EL (cell line): ENCODE measurements around the gene RNASE12.
"Not testable (repeated sequence)": the region's sequence is repeated elsewhere in the genome, so short reads cannot be mapped to it uniquely, and the experiment has no call there.

Source experiments
- DNase-seq: peaks from one replicate; pipeline ENCODE4 v3.0.0-alpha.2; 2016

Gene RNASE12

DNA sequence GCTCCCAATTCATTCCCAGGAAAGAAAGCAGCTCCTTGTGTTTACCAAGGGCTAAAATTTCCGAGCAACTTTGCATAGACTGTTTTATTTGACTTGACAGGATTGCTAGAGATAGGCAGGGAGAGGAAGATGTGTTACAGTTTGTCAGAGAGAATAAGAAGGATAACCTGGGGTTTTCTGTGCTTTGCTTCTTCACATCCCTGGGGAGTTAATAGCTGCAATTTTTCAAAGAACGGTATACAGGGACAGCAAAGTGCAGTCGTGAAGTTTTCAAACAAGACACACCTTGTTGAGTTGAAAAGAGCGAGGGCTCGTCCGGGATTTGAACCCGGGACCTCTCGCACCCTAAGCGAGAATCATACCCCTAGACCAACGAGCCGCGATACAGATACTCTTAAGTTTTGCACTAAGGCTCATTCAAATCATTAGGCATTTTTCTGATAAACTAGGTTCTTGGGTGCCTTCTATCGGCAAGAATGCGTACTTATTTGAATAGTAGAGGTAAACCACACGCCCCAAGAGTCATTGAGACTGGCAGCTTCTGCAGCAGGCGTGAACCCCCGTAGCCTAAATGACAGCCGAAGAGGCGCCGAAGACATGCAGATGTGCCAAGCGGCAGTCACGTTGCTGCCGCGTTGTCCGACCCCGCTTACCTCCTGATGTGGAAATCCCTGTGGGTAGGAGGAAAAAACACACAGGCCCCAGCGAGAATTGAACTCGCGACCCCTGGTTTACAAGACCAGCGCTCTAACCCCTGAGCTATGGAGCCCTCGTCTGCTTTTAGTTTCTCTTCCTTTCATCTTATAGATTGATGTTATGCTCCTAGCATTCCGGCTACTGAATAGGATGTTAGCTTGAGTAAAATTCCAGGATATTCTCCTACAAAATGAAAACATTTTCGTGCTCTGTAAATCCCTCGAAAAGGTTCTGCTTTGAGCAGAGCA lies 22.2 kb upstream of the RNASE12 start:
- DNase-seq = peak; percentile 98

DNA sequence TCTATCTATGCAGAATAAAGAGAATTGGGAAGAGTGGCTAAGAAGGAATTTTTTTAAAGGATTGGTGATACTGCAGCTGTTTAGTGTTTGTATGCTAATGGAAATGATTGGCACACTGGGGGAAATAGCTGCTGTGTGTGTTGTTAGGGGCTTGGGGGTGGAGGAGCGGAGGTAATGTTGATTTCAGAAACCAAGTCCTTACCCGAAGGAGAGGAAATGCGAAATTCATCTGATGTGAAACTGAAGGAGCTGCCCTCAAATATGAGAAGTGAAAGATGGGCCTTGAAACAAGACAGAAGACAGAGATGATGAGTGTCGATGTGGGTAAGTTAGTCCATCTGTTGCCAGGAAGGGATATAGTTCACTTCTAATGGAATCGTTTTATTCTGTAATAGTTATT lies 21.2 kb upstream of the RNASE12 start:
- no peak for DNase-seq

DNA sequence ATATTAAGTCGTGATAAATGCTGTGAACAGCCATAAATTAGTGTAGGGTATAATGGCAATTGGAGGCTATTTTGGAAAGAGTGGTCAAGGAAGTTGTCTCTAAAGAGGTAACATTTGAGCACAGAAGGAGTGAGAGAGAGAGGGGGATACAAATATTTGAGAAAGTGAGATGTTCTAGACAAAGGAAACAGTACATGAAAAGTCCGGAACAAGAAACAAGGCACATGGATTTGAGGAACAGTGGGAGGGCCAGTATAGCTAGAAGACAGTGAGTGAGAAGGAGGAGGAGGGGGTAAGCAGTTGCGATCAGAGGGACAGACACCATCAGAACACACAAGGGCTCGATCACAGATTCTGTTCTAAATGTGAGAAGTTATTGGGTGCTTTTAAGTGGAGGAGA lies 20.1 kb upstream of the RNASE12 start:
- DNase-seq = no peak

DNA sequence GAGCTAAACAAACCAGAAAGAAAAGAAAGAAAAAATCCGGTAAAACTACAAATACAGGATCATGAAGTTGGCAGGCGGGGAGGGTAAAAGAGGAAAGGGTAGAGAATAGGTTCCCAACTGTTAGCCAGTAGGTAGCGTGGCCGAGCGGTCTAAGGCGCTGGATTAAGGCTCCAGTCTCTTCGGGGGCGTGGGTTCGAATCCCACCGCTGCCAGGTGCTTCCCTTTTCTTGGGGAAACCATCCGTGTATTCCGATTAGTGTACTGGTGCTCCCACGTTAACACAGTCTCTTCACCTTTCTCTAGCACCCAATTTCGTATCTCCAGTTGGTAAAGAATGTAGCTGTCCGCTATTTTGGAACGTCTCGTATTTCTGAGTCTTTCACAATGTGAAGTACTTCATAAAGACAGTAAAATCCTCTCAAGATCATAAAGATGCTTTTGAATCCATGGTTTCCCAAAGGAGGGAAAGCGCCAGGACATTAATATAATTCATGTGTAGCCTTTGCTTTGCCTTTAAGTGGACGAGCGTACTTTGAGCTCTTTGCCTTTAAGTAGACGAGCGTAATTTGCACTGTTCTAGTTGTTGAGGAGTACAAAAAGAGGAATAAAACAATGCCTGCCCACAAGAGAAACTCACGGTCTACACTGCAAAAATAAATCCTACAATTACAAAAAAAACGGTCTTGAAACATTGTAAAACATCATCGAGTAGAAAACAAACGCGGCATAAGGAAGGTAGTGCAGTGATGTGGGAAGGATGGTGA lies 19.0 kb upstream of the RNASE12 start:
- DNase-seq = peak; percentile 83

DNA sequence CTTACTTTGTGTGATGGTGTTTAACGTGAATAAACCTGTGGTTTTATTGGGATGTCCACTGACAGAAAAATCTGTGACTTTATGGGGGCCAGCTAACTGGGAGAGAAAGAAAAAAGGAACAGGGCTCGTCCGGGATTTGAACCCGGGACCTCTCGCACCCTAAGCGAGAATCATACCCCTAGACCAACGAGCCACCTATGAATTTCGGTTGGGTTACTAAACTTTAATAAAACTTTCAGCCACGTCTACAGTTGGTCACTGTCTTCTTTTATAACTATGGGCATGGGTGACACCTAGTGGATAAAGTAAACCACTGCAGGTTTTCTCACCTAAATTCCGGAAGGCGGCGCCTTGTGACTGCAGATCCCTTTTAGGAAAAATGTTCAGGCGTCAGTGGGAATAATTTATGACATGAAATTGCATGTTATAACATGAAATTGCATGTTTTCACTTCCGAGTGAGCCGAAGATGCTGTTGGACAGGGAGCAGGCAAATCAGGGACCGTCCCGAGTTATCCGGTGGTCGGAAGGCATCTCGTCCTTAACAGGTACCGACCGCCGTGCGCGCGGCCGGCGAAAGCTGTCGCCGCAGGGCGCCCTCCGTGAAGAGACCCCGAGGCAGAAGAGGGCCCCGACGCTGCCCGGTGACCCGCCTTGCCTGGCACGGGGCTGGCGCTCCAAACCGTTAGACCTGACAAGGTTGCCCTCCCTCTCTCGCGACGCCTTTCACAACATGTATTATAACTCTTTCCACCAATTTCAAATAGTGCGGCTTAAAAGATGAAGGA lies 18.2 kb upstream of the RNASE12 start:
- DNase-seq = peak; percentile 90

DNA sequence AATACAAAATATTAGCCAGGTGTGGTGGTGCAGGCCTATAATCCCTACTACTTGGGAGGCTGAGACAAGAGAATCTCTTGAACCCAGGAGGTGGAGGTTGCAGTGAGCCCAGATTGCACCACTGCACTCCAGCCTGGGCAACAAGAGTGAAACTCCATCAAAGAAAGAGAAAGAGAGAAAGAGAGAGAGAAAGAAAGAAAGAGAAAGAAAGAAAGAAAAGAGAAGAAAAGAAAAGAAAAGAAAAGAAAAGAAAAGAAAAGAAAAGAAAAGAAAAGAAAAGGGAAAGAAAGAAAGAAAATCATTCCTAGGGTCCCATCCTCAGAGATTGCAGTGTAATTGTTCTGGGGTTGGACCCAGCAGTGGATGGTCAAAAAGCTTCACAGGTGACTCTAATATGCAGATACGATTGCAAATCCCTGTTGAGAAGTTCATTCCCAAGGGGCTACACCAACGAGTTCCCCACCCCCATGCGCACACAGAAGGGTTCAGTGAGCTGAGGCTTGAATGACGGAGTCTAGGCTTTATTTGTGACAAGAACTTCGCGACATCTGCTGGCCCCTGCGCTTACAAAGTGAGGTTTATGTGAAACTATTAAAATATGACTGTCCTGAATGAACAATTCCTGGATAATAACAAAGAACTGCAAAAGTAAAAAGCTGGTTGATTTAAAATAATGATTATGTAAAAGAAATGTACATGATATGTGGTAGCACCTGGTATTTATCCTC lies 17.4 kb upstream of the RNASE12 start:
- no peak for DNase-seq

DNA sequence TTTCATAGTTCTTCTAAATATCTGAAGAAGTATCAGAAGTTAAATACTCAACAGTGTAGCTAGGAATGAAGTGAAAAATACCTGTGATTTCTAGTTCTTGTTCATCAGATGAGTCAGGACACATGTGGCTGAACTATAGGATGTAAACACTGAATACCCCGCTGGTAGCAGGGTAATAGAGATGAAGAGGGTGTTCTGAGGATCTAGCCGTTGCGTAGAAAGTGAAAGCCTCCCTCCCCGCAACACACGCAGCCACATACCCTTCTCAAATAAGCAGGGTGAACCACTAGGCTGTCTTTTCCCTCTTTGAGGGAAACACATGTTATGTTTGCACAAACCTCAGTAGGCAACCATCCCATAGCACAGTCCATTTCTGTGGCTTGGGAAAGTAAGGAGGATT lies 16.4 kb upstream of the RNASE12 start:
- no peak for DNase-seq

DNA sequence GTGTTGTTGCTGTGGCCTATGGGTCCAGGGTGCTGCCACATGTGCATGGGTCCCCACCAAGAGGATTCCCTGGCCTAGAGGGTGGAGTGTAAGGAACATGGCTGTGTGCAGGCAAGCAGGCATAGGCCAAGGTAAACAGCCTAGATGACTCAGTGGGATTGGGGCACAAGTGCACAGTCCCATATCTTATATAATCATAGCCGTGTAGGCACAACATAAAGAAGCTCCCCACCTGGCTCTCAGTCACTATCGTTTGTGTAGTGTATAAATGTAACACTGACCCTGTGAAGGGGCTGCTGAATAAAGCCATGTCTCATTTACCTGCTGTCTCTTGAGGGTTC lies 15.7 kb upstream of the RNASE12 start:
- no peak for DNase-seq

DNA sequence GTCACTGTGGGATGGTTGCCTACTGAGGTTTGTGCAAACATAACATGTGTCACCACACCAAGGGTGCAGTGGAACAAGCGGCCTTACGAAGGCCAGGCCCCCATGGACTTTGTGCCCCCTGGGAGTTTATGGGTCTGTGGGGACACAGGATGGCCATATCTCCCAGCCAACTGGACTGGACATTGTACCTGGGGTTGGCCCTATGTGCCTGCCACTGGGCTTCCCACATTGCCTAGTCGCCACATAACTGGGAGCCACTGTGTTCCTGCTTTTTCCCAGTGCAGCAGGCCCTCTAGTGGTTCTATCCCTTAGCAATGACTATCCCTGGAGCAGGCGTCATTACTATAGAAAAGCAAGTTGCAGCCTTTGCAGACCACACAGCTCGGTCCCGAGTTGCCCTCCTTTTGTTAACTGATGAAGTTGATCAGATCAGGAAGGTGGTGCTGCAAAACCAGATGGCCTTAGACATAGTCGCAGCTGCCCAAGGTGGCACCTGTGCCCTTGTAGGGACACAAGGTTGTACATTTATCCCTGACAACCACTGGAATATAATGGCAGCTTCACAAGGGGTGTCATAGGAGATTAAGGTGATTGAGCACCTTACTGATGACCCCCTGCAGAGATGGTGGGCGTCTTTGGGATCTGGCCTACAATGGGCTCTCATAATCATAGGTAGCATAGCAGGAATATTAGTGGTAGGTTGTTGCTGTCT lies 15.2 kb upstream of the RNASE12 start:
- peak; percentile 37 for DNase-seq

DNA sequence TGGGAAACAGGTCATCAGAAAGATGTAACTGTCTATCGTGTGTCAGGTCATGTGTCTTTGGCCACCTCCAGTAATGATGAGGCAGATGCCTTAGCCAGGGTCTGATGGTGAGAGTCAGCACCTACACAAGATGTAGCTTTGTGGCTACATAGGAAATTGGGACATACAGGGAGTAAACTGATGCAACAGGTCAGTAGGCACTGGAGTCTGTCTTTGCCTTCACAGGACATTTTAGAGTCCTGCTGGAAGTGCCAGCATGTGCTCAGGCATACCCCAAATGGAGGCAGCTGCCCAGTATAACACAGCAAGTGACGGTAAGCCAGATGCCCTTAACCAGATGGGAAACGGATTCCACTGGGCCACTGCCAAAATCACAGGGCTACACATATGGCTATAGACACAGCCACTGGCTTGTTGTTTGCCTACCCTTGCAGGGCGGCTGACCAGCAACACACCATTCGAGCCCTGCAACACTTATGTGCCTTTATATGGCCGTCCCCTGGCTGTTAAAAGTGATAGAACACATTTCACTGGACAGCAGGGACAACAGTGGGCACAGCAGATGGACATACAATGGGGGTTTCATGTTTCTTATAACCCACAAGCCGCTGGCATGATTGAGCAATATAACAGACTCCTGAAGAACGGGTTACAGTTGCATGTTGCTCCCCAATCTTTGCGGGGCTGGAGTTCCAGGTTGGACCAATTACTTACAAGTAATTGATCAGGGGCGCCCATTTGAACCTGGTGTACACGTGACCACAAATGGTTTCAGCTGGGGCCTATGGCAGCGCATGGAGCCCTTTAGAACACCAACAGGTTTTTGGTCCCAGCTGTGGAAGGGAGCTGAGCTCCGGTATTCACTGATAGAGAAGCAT lies 12.9 kb upstream of the RNASE12 start:
- no peak for DNase-seq

DNA sequence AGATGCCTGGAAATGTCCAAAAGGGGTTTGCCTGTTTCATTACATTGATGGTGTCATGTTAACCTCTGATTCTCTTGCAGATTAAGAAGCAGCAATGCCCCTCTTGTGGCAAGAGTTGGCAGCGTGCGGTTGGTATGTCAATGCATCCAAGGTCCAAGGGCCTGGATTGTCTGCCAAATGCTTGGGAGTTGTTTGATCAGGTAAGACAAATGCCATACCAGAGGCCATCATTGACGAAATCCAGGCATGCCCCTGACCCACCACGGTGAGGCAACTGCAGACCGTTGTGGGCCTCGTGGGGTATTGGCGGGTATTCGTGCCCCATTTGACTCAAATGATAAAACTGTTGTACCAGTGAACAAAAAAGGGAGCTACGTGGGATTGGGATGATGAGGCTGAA lies 11.4 kb upstream of the RNASE12 start:
- no peak for DNase-seq

DNA sequence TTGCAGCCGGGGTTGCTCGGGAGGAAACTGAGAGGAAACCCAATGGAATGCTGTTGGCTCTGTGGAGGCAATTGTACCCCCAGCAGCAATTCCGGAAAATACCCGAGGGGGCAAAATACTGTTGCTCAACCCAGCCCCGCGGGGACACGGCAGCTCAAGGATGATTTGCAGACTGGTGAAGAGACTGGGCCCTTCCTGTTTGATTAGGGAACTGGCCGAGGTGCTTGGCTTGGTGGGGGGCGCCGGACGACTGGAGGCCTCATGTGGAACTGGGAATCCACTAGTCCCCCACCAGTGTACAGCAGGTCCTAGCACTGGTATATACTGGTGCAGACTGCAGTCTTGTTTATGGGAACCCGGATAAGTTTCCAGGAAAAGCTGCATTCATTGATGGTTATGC lies 10.3 kb upstream of the RNASE12 start:
- DNase-seq = no peak

DNA sequence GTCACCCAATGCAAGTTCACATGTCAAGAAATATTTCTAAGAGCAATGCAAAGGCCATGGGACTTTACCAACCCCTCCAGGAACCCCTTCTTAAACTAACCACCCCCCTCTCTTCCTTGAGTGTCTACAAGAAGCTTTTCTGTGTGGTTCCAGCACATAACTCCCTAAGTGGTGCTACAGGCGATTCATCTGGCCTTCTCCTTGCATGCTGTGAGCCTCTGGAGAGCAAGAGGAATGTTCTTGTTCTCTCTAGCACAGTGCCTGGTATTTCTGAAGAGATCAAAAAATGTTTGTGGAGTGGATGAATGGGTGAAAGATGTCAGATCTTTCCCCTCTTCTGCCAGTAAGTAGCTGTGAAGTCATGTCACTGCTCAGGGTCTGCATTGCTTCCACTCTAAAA lies 5.9 kb upstream of the RNASE12 start:
- DNase-seq = no peak

DNA sequence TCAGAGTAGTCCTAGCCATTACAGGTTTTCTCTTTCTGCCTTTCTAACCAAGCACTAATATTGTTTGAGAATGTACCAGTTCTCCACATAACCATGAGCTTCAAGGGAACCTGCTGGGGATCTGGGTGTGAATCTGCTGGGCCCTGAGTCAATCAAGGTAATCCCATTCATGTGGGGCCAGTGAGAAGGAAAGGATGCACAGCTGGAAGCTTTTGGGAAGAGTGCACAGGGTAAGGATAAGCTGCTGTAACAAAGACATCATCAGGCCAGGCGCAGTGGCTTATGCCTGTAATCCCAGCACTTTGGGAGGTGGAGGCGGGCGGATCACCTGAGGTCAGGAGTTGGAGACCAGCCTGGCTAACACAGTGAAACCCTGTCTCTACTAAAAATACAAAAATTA lies 4.5 kb upstream of the RNASE12 start:
- not testable (repeated sequence) for DNase-seq

DNA sequence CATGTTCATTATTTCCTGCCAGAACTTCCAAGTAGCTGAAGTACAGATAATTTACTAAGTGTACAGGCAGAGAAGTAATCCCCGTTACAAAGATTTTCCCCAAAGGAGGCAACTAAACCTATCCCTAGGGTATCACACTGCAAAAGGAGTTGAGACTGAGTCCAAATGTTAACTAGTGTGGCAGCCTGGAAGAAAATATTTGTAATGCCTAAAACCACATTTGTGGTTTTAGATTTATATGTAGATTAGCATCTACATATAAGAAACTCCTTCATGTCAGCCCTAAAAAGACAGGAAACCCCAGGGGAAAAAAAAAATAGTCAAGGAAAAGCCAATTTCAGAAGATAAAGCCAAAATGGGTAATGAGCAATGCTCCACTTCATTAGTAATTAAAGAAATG lies 1.4 kb upstream of the RNASE12 start:
- DNase-seq = no peak

DNA sequence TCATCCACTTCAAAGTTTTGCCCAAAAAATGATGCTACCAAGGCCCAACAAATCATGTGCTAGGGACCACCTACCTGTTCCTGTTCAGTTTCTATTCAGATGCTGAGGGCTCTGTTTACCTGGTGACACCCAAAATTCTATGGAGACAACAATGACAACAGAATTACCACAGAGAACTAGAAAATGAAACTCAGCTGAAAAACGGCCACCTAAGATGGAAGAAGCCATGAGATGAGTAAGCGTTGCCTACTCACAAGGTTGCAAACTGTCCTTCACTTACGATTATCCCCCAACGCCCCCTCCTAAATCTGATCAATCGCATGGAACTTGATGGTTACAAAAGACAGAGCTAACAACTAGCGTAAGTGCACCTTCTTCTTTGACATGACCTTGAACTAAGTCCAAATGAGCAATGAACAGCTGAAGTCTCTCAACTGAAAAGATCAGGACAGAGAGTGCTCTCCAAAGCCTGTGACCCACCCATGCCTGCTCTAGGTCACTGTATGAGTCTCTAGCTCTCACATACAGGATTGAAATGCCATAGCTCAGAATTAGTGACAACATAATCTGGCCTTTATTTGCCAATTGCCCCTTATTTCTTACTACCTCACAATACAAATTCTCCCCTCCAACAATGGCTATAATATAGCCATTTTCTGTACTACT lies 3.6 kb downstream of the RNASE12 start, which contains the start of gene RNASE11:
Gene RNASE11 (minus strand): TSS at position 513 of the 666 bp plus-strand sequence.
- no peak for DNase-seq

DNA sequence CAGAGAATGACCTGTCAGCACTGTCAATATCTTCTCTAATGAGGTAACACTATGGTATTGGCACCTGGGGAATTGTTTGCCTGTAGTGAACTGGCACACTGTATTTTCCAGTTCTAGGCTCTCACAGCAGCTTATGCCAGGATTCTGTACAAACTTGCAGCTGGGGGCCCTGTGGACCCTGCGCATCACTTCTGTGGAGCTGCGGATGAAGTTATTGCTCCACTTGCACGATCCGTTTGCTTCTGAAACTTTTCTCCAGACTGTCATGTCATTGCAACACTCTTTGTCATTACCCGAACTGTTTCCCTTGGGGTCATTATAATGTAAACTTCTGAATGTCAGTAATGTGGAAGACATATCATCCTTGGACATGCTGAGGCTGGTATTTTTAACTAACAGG lies 7.3 kb downstream of the RNASE12 start:
- DNase-seq = no peak

DNA sequence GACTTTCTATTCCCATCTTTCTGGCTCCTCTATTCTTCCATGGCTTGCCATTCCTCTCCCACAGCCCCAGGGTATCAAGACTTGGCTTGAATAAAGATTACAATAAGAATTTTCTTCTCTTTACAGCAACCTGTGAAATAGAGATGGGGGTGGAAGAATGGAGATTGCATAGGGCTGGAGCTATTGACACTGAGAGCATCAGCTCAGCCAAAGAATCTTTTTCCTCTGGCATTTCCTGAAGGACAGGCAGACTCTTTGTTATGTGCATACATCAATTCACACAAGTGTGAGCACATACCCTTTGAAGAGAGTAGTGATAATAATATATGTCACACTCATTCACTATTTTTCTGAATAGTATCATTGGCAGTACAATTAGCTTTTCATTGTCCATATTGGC lies 8.0 kb downstream of the RNASE12 start:
- DNase-seq = no peak

DNA sequence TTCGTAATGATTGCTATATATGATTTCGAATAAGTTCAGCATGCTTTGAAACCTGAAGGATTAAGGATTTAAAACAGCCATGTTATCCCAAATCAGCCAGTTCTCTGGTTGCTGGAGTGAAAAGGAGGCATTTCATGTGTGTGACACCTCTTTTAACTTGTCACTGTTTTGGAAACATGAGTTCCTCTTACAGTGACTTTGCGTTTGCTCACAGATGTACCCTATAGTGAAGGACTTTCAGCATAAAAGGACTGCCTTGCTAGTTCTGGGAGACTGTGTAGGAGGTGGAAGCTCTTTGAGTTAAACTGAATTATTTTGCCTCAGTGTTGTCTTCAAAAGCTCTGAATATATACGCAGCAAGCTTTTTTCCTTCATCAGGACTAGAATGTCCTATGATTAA lies 10.9 kb downstream of the RNASE12 start:
- DNase-seq = no peak

DNA sequence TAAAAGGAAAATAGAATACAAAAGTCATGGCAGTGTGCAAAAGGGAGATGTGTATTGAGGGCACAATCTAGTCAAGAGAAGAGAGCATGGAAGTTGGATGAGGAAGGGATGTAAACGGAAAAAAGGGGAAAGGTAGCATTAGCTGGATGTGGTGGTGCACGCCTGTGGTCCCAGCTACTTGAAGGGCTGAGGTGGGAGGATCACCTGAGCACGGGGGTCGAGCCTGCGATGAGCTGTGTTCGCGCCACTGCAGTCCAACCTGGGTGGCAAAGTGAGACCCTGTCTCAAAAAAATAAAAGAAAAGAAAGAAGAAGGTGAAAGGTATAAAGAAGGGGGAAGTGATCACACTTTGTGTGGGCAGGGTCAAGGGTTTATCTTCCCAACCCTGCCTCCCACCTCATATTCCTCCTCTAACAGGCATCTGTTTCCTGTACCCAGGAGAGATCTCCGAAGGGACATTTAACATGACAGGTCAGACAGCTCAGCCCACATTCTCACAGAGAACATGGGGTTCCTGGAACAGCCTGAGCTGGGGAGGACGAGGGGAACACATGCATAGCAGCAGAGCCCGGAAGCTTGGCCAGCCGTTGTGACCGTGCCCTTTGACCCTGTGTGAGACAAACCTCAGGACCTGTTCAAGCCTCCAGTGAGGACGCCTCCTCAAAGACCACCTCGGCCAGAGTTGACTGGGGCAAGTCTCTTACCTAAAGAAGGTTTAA lies 12.2 kb downstream of the RNASE12 start:
- DNase-seq = no peak
